NB4 (cell line): ENCODE data around the gene CHRNG.
A peak's percentile ranks its signal among the peaks of the same experiment; 100 is the strongest.

ENCODE experiments used
- DNase-seq: peaks from one replicate; pipeline ENCODE4 v3.0.0; 2010; ENCODE audit warnings: low read depth
- H3K4me3 ChIP-seq: one replicate; pipeline ENCODE4 v1.5.1; 2011; ENCODE audit warnings: mild to moderate bottlenecking, low read depth, low read length, moderate library complexity
- CTCF ChIP-seq: IDR thresholded peaks from one replicate; pipeline ENCODE4 v1.5.1; 2012; ENCODE audit warnings: low read depth, low read length
- MAX ChIP-seq: IDR thresholded peaks from 2 replicates; pipeline ENCODE4 v1.6.1; 2011; ENCODE audit warnings: low read depth, low read length
- MYC ChIP-seq: IDR thresholded peaks from 2 replicates; pipeline ENCODE4 v1.6.1; 2011; ENCODE audit warnings: low read depth, low read length
- POLR2A ChIP-seq: IDR thresholded peaks from 2 replicates; pipeline ENCODE4 v1.6.1; 2011; ENCODE audit warnings: mild to moderate bottlenecking; ENCODE audit not compliant: insufficient read length; ENCODE audit errors: extremely low read depth

Gene CHRNG

DNA sequence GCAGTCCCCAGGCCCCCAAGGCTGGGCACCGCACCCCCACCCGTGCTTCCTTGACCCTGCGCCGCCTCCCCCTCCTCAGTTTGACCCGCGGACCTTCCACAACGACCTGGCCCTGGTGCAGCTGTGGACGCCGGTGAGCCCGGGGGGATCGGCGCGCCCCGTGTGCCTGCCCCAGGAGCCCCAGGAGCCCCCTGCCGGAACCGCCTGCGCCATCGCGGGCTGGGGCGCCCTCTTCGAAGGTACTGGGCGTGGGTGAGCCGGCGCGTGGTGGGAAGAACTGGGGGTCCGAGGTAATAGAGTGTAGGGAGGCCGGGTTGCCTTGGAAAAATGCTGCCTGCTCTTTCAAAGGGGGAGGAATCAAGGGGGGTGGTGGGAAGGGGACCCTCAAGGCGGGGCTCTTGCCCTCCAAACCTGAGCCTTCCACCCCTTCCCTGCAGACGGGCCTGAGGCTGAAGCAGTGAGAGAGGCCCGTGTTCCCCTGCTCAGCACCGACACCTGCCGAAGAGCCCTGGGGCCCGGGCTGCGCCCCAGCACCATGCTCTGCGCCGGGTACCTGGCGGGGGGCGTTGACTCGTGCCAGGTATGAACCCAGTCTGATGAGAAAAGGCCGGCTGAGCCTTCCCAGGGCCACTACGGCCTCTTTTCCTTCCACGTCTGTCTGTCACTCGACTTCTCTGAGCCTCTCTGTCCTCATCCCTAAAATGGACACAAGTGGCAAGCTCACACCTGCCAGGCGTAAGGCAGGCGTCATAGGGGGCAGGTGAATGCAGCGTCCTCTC is 16.7 kb upstream of the CHRNG start:
- H3K4me3 ChIP-seq = no peak overlapping the region
- TF ChIP-seq CTCF (no peak), POLR2A (no peak), MAX (no peak), MYC (no peak)
- no peak for DNase-seq

DNA sequence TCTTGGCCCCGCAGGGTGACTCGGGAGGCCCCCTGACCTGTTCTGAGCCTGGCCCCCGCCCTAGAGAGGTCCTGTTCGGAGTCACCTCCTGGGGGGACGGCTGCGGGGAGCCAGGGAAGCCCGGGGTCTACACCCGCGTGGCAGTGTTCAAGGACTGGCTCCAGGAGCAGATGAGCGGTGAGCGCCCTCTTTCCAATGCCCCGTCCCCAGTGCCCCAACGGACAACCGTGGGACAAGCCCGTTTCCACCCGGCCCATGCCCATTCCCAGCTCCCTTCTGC is 16.1 kb upstream of the CHRNG start:
- no peak overlapping the region for H3K4me3 ChIP-seq
- TF ChIP-seq MYC (no peak), POLR2A (no peak), MAX (no peak), CTCF (no peak)
- no peak for DNase-seq

GRCh38 chr2:232523682-232524597 is 15.6 kb upstream of the CHRNG start:
- TF ChIP-seq CTCF (peak; percentile 55), MAX (no peak)
- DNase-seq = peak; percentile 90
- no peak overlapping the region for H3K4me3 ChIP-seq

- DNase-seq = no peak
- TF ChIP-seq CTCF (no peak), POLR2A (no peak), MAX (no peak), MYC (no peak)
- no peak overlapping the region for H3K4me3 ChIP-seq
Measured at GRCh38 chr2:232524771-232525170, 14.7 kb upstream of the CHRNG start.

DNA sequence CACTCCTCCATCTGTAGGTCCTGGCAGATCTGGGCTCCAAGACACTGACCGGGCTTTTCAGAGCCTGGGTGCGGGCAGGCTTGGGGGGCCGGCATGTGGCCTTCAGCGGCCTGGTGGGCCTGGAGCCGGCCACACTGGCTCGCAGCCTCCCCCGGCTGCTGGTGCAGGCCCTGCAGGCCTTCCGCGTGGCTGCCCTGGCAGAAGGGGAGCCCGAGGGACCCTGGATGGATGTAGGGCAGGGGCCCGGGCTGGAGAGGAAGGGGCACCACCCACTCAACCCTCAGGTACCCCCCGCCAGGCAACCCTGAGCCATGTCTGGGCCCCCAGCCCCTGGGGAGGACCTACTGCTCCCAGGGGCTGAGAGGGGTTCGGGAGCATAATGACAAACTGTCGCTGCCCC is 14.3 kb upstream of the CHRNG start:
- no peak for TF ChIP-seq MYC
- no peak for TF ChIP-seq MAX
- no peak for TF ChIP-seq POLR2A
- no peak for TF ChIP-seq CTCF
- no peak for DNase-seq
- H3K4me3 ChIP-seq = no peak overlapping the region
